Gastrocnemius medialis (tissue), 4 donors: ENCODE data around the gene ARV1. TPM values are rescaled to one million over a fixed set of nuclear protein-coding genes. Genes with fewer than 3 reads are reported as not detected.

Experiments used
- ATAC-seq, 2 donors: fragments of 150-250 bp; one replicate each; pipeline ENCODE4 v1.9.1; 2016
- DNase-seq, 2 donors: peaks; one replicate each; pipeline ENCODE4 v3.0.0-alpha.2; 2019
- H3K27ac ChIP-seq, 4 donors: fragments of 200-600 bp; sonication (generic); 1 replicate in 1 of 4; 2 replicates in 3 of 4; pipeline ENCODE4 v1.5.1; 2016 to 2018; ENCODE audit warnings: mild to moderate bottlenecking in 2 of 4, moderate library complexity in 1 of 4
- H3K27me3 ChIP-seq, 3 donors: fragments of 200-600 bp; sonication (generic) in 2 of 3; 1 replicate in 1 of 3; 2 replicates in 2 of 3; pipeline versions ENCODE4 v1.5.1 to v1.6.0; 2016 to 2019; ENCODE audit warnings: mild to moderate bottlenecking in 1 of 3, moderate library complexity in 1 of 3
- H3K36me3 ChIP-seq, 2 donors: fragments of 200-600 bp; sonication (generic) in 1 of 2; one replicate each; pipeline ENCODE4 v1.5.1; 2017 to 2018
- H3K4me1 ChIP-seq, 2 donors: fragments of 200-600 bp; sonication (generic) in 1 of 2; one replicate each; pipeline ENCODE4 v1.5.1; 2016 to 2017; ENCODE audit warnings: mild to moderate bottlenecking in 2 of 2
- H3K4me3 ChIP-seq, 4 donors: fragments of 200-600 bp; sonication (generic) in 3 of 4; 1 replicate in 1 of 4; 2 replicates in 3 of 4; pipeline ENCODE4 v1.5.1; 2016 to 2019; ENCODE audit warnings: mild to moderate bottlenecking in 2 of 4
- H3K9me3 ChIP-seq, 3 donors: fragments of 200-600 bp; sonication (generic) in 2 of 3; 1 replicate in 1 of 3; 2 replicates in 2 of 3; pipeline ENCODE4 v1.5.1; 2016 to 2019
- CTCF ChIP-seq, 5 experiments: fragments of 450-650 bp in 3 of 5; fragments of 200-600 bp in 2 of 5; sonication (generic) in 2 of 5; IDR thresholded peaks in 4 of 5; conservative IDR thresholded peaks in 1 of 5; 1 replicate in 4 of 5; 2 replicates in 1 of 5; pipeline ENCODE4 v1.5.1; 2016 to 2019; ENCODE audit warnings: antibody characterized with exemption in 5 of 5, mild to moderate bottlenecking in 3 of 5, moderate library complexity in 3 of 5
- POLR2A ChIP-seq, 2 donors: fragments of 450-650 bp; IDR thresholded peaks; one replicate each; pipeline ENCODE4 v1.6.1; 2017; ENCODE audit warnings: antibody characterized with exemption in 2 of 2, mild to moderate bottlenecking in 2 of 2, moderate library complexity in 2 of 2
- in situ Hi-C, 4 donors: fragments of 200-750 bp; cut with MboI; loops; one replicate each; pipeline versions ENCODE4 v1.15.0 to v1.8.0; 2017; ENCODE audit warnings: low sequenced_read_pairs in 4 of 4
- intact Hi-C: fragments of 100-400 bp; cut with DNase I; formaldehyde crosslinking; loops from one replicate; pipeline ENCODE4 v1.15.1; 2023; ENCODE audit warnings: low total_unique reads
- microRNA counts, 2 donors: library from miRNA; unstranded; fragments of <30 nt; microRNA quantifications; one replicate each; lab custom pipeline; 2016
- total RNA-seq, 4 donors: library from RNA; depleted of rRNA; stranded (reverse); fragments of >200 nt; gene quantifications; one replicate each; pipeline versions ENCODE4 v1.1.0 to v1.2.3, GENCODE V29; 2016

ARV1 gene
- total RNA-seq, 4 donors from 2014 or later: 7.9 to 21.3 (median 10.5) TPM

GRCh38 chr1:231049121-231049979 is 70.5 kb downstream of the ARV1 start:
- H3K27me3 ChIP-seq: peaks cover 0 to 4% (median 0%) of the 10 kb centered on the region in 3 donors
- H3K9me3 ChIP-seq: no peaks in the 10 kb centered on the region
- TF ChIP-seq CTCF (IDR thresholded peaks at IDR 0.05 in 4 of 5, conservative IDR thresholded peaks at IDR 0.05 in 1 of 5): no peak
- no peak for TF ChIP-seq POLR2A (IDR thresholded peaks at IDR 0.05)
- in situ Hi-C loops (no loop called here), intact Hi-C loops (no loop called here)
- DNase-seq (no peak), ATAC-seq (no peak)
- no peaks in the 10 kb centered on the region for H3K36me3 ChIP-seq
- H3K4me3 ChIP-seq: no peak overlapping the region
- H3K27ac ChIP-seq: no peak overlapping the region
- H3K4me1 ChIP-seq: peaks cover 0 to 11% of the 10 kb centered on the region in 2 donors

MicroRNAs within 50 kb of the gene (microRNA counts, 767-probe panel; counts per million panel counts)
- microRNA hsa-miR-1182 (lab: Ali Mortazavi, UCI): 356 to 448 counts per million in 2 donors

Other genes starting within 250 kb of the ARV1 start
- not detected for gene CAPN9, start 231.7 kb upstream of the ARV1 start, total RNA-seq
- 100 to 1,000 TPM; 281 to 590 (median 339) TPM for gene C1orf198, start 110.6 kb upstream of the ARV1 start, total RNA-seq
- gene TTC13, start 233 bp upstream of the ARV1 start, total RNA-seq: 10 to 100 TPM; 16.0 to 36.0 (median 22.7) TPM
- gene FAM89A, start 61.2 kb downstream of the ARV1 start, total RNA-seq: 1 to 10 TPM; 2.1 to 8.6 (median 5.3) TPM
- not detected for gene TRIM67, start 183.0 kb downstream of the ARV1 start, total RNA-seq